ENCODE results near the gene RIMS1. TPM values are rescaled to one million over a fixed set of nuclear protein-coding genes. Genes with fewer than 3 reads are reported as not detected.
A peak's percentile ranks its signal among the peaks of the same experiment; 100 is the strongest.

Gene RIMS1
- total and polyA plus RNA-seq, 2 of the 13 experiments (the other 11 are each of a cell fraction or from before 2014, with no cell fraction given) = not detected

- TF ChIP-seq ASH2L (IDR thresholded peaks at IDR 0.05; ENCODE audit: insufficient read length, low read depth, low read length) (no peak), PHF5A (CRISPR knock-in tag; IDR thresholded peaks at IDR 0.05; ENCODE audit: low read depth, unreplicated experiment) (no peak), ZNF598 (CRISPR knock-in tag; IDR thresholded peaks at IDR 0.05; ENCODE audit: borderline replicate concordance) (no peak), BHLHE40 (IDR thresholded peaks at IDR 0.05; ENCODE audit: low read length) (peak; percentile 42; the same call in 1 of the 2 replicates), ZNF44 (CRISPR knock-in tag; IDR thresholded peaks at IDR 0.05) (no peak), ZNF234 (CRISPR knock-in tag; conservative IDR thresholded peaks at IDR 0.05) (no peak), ZNF674 (CRISPR knock-in tag; IDR thresholded peaks at IDR 0.05; ENCODE audit: low read depth) (no peak), ZFX (CRISPR knock-in tag; IDR thresholded peaks at IDR 0.05; ENCODE audit: low read depth) (no peak), GATAD1 (CRISPR knock-in tag; IDR thresholded peaks at IDR 0.05) (peak; percentile 14; the same call in 1 of the 2 replicates), ZNF10 (CRISPR knock-in tag; IDR thresholded peaks at IDR 0.05; ENCODE audit: borderline replicate concordance, low read depth) (no peak), KAT8 (CRISPR knock-in tag; IDR thresholded peaks at IDR 0.05) (no peak), NFE2L1 (CRISPR knock-in tag; IDR thresholded peaks at IDR 0.05; ENCODE audit: borderline replicate concordance) (no peak), ZBTB3 (CRISPR knock-in tag; IDR thresholded peaks at IDR 0.05; ENCODE audit: borderline replicate concordance, low read depth) (no peak), ZNF432 (CRISPR knock-in tag; IDR thresholded peaks at IDR 0.05; ENCODE audit: borderline replicate concordance) (no peak), NFE2L2 (IDR thresholded peaks at IDR 0.05; ENCODE audit: low read length) (no peak), ZNF275 (CRISPR knock-in tag; IDR thresholded peaks at IDR 0.05; ENCODE audit: borderline replicate concordance) (no peak), KDM2A (CRISPR knock-in tag; IDR thresholded peaks at IDR 0.05; ENCODE audit: borderline replicate concordance, low read depth) (peak; percentile 65; the same call in 1 of the 2 replicates)
- TF ChIP-seq, protein P1, sequence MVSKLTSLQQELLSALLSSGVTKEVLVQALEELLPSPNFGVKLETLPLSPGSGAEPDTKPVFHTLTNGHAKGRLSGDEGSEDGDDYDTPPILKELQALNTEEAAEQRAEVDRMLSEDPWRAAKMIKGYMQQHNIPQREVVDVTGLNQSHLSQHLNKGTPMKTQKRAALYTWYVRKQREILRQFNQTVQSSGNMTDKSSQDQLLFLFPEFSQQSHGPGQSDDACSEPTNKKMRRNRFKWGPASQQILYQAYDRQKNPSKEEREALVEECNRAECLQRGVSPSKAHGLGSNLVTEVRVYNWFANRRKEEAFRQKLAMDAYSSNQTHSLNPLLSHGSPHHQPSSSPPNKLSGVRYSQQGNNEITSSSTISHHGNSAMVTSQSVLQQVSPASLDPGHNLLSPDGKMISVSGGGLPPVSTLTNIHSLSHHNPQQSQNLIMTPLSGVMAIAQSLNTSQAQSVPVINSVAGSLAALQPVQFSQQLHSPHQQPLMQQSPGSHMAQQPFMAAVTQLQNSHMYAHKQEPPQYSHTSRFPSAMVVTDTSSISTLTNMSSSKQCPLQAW (CRISPR knock-in tag; IDR thresholded peaks at IDR 0.05) = peak; percentile 20; the same call in 1 of the 2 replicates
- TF ChIP-seq, protein P2, sequence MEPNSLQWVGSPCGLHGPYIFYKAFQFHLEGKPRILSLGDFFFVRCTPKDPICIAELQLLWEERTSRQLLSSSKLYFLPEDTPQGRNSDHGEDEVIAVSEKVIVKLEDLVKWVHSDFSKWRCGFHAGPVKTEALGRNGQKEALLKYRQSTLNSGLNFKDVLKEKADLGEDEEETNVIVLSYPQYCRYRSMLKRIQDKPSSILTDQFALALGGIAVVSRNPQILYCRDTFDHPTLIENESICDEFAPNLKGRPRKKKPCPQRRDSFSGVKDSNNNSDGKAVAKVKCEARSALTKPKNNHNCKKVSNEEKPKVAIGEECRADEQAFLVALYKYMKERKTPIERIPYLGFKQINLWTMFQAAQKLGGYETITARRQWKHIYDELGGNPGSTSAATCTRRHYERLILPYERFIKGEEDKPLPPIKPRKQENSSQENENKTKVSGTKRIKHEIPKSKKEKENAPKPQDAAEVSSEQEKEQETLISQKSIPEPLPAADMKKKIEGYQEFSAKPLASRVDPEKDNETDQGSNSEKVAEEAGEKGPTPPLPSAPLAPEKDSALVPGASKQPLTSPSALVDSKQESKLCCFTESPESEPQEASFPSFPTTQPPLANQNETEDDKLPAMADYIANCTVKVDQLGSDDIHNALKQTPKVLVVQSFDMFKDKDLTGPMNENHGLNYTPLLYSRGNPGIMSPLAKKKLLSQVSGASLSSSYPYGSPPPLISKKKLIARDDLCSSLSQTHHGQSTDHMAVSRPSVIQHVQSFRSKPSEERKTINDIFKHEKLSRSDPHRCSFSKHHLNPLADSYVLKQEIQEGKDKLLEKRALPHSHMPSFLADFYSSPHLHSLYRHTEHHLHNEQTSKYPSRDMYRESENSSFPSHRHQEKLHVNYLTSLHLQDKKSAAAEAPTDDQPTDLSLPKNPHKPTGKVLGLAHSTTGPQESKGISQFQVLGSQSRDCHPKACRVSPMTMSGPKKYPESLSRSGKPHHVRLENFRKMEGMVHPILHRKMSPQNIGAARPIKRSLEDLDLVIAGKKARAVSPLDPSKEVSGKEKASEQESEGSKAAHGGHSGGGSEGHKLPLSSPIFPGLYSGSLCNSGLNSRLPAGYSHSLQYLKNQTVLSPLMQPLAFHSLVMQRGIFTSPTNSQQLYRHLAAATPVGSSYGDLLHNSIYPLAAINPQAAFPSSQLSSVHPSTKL (CRISPR knock-in tag; IDR thresholded peaks at IDR 0.05) = peak; percentile 32; the same call in 1 of the 2 replicates
These were observed 525.7 kb downstream of the RIMS1 start (continued) for GRCh38 chr6:72411872-72412708.

Measured in HepG2 (cell line).